NCI-H1694 (cell line): Measurements from ENCODE around the gene MICA.
"Not testable (repeated sequence)": the region's sequence is repeated elsewhere in the genome, so short reads cannot be mapped to it uniquely, and the experiment has no call there.

ENCODE experiments used
- DNase-seq: peaks from one replicate; lab custom pipeline; 2025; lab: John Stamatoyannopoulos, UW

Gene MICA

GRCh38 chr6:31414148-31414770, 10.9 kb downstream of the MICA start:
- DNase-seq = not testable (repeated sequence)

- no peak for DNase-seq
These were observed 11.4 kb downstream of the MICA start for GRCh38 chr6:31414771-31415265.

- DNase-seq = no peak
These were observed 13.1 kb downstream of the MICA start for GRCh38 chr6:31416394-31417014.

- no peak for DNase-seq
These were observed 14.9 kb downstream of the MICA start for GRCh38 chr6:31418251-31418650.

- DNase-seq = no peak
These were observed 16.4 kb downstream of the MICA start for GRCh38 chr6:31419842-31420241.

- no peak for DNase-seq
These were observed 17.2 kb downstream of the MICA start for GRCh38 chr6:31420546-31420945.

GRCh38 chr6:31422587-31422986, 19.2 kb downstream of the MICA start:
- DNase-seq = no peak

- DNase-seq = no peak
These were observed 20.2 kb downstream of the MICA start for GRCh38 chr6:31423550-31423949.

- no peak for DNase-seq
These were observed 23.3 kb downstream of the MICA start for GRCh38 chr6:31426395-31427354.

GRCh38 chr6:31430449-31430848, 27.1 kb downstream of the MICA start:
- DNase-seq = no peak

GRCh38 chr6:31435051-31435450, 31.7 kb downstream of the MICA start:
- not testable (repeated sequence) for DNase-seq

- no peak for DNase-seq
These were observed 34.8 kb downstream of the MICA start for GRCh38 chr6:31438222-31438621.

- DNase-seq = no peak
These were observed 35.3 kb downstream of the MICA start for GRCh38 chr6:31438677-31439076.

GRCh38 chr6:31441365-31442267, 38.2 kb downstream of the MICA start:
- DNase-seq = no peak

- no peak for DNase-seq
These were observed 43.1 kb downstream of the MICA start for GRCh38 chr6:31446481-31446880.

GRCh38 chr6:31446999-31447789, 43.8 kb downstream of the MICA start:
- DNase-seq = not testable (repeated sequence)

- no peak for DNase-seq
These were observed 47.4 kb downstream of the MICA start for GRCh38 chr6:31450751-31451150.

- no peak for DNase-seq
These were observed 49.5 kb downstream of the MICA start for GRCh38 chr6:31452859-31453258.

- DNase-seq = no peak
These were observed 49.9 kb downstream of the MICA start for GRCh38 chr6:31453259-31453658.

GRCh38 chr6:31459864-31460263, 56.5 kb downstream of the MICA start:
- DNase-seq = not testable (repeated sequence)
